HepG2 (cell line): Measurements from ENCODE around the gene UBAC2. TPM values are rescaled to one million over a fixed set of nuclear protein-coding genes. Genes with fewer than 3 reads are reported as not detected.

Experiments used
- ATAC-seq: fragments of 200-7000 bp; cut with Tn5 transposase; 3 replicates; pipeline ENCODE4 v1.9.1; 2020; ENCODE audit warnings: mild to moderate bottlenecking, moderate library complexity
- BruUV-seq: library from RNA; stranded (reverse); fragments of 400-500 nt; replicated peaks from 2 replicates; lab custom pipeline; 2021; lab: Mats Ljungman, UMichigan
- CTCF ChIA-PET: fragments of 300-600 bp; formaldehyde crosslinking; extraction: SDS; loops from one replicate; lab custom pipeline; 2021; ENCODE audit warnings: low total read pairs, inconsistent platforms, low intra/inter-chr PET ratio; lab: Yijun Ruan, JAX
- POLR2A ChIA-PET: fragments of 350-600 bp; sonication (Branson Sonifier 250); formaldehyde crosslinking; loops from one replicate; lab custom pipeline; 2020; ENCODE audit warnings: antibody characterized with exemption, inconsistent platforms; lab: Yijun Ruan, JAX
- DNase-seq: peaks from one replicate; pipeline ENCODE4 v3.0.0-alpha.2; 2015; ENCODE audit warnings: low spot score
- FAIRE-seq: peaks from 3 replicates; lab custom pipeline; 2011; peaks lifted over from hg19 to GRCh38; lab: Jason Lieb, UNC
- H2AFZ ChIP-seq: one replicate; pipeline ENCODE4 v1.6.1; 2011; ENCODE audit warnings: low read length, inconsistent platforms
- H3K27ac ChIP-seq: fragments of 300-600 bp; 3 replicates; pipeline ENCODE4 v1.8.0; 2011; ENCODE audit warnings: mixed run types, mild to moderate bottlenecking, mixed read lengths, low read length, inconsistent platforms; ENCODE audit not compliant: insufficient read depth; ENCODE audit errors: extremely low read length
- H3K27me3 ChIP-seq, 2 experiments: fragments of 200-600 bp in 1 of 2; 2 replicates in 1 of 2; 3 replicates in 1 of 2; pipeline versions ENCODE4 v1.6.0 to v1.8.0; 2011; ENCODE audit warnings: low read length in 2 of 2, mild to moderate bottlenecking in 2 of 2, moderate library complexity in 2 of 2, inconsistent platforms in 1 of 2; ENCODE audit not compliant: insufficient read depth in 2 of 2, control insufficient read depth in 1 of 2
- H3K36me3 ChIP-seq, 2 experiments: fragments of 200-600 bp in 1 of 2; replicated peaks in 1 of 2; 2 replicates in 1 of 2; 3 replicates in 1 of 2; pipeline versions ENCODE4 v1.5.1 to v1.8.0; 2011; ENCODE audit warnings: low read length in 2 of 2, inconsistent platforms in 1 of 2; ENCODE audit not compliant: insufficient read depth in 2 of 2, control insufficient read depth in 1 of 2
- H3K4me1 ChIP-seq: 2 replicates; pipeline ENCODE4 v1.5.1; 2012; ENCODE audit warnings: low read length, inconsistent platforms; ENCODE audit not compliant: insufficient read depth
- H3K4me2 ChIP-seq: 2 replicates; pipeline ENCODE4 v1.6.0; 2011; ENCODE audit warnings: low read depth, low read length, inconsistent platforms
- H3K4me3 ChIP-seq, 3 experiments: fragments of 200-600 bp in 1 of 3; sonication (generic), shearing (Covaris generic) in 1 of 3; replicated peaks in 1 of 3; 2 replicates each; pipeline ENCODE4 v1.5.1; 2011 to 2016; ENCODE audit warnings: low read length in 3 of 3, inconsistent platforms in 2 of 3, low read depth in 2 of 3, mild to moderate bottlenecking in 2 of 3, control low read depth in 1 of 3, mixed read lengths in 1 of 3; ENCODE audit not compliant: insufficient read depth in 1 of 3
- H3K79me2 ChIP-seq: one replicate; pipeline ENCODE4 v1.6.1; 2011; ENCODE audit warnings: low read length, inconsistent platforms; ENCODE audit not compliant: insufficient read depth
- H3K9ac ChIP-seq: 2 replicates; pipeline ENCODE4 v1.6.0; 2011; ENCODE audit warnings: mild to moderate bottlenecking, low read depth, low read length, inconsistent platforms; ENCODE audit not compliant: insufficient read depth
- H3K9me3 ChIP-seq: 2 replicates; pipeline ENCODE4 v1.5.1; 2012; ENCODE audit warnings: mild to moderate bottlenecking, low read length
- H4K20me1 ChIP-seq: 2 replicates; pipeline ENCODE4 v1.6.0; 2011; ENCODE audit warnings: inconsistent platforms, mild to moderate bottlenecking, low read length, moderate library complexity; ENCODE audit not compliant: insufficient read depth
- WGBS: methylation state at CpG from one replicate; pipeline ENCODE4 v1.1.6; 2017; ENCODE audit warnings: low lambda C conversion rate; 5-methylcytosine and 5-hydroxymethylcytosine counted together
- in situ Hi-C: cut with HindIII; loops from 2 replicates; pipeline ENCODE4 v1.10.0; 2017; ENCODE audit warnings: low pct_unique_long_range_greater_than_20kb; ENCODE audit not compliant: extremely low pct_ligation_motif_present
- intact Hi-C: fragments of 100-400 bp; cut with micrococcal nuclease; formaldehyde crosslinking; loops from one replicate; pipeline ENCODE4 v1.10.0; 2022; ENCODE audit not compliant: unreplicated experiment
- polyA plus RNA-seq, 8 experiments: library from polyadenylated mRNA; depleted of rRNA in 3 of 8; stranded (reverse) in 7 of 8; unstranded in 1 of 8; fragments of >200 nt; fragmentation: Illumina TruSeq in 4 of 8; extraction: Trizol in 4 of 8; gene quantifications; 2 replicates each; pipeline versions ENCODE4 v1.2.1 to v1.2.3, GENCODE V29; 2011 to 2016; ENCODE audit warnings: low read depth in 4 of 8, missing spikeins in 1 of 8, mixed read lengths in 1 of 8; ENCODE audit not compliant: insufficient read depth in 1 of 8
- total RNA-seq, 5 experiments: library from RNA; depleted of rRNA; stranded (reverse); fragments of >200 nt; fragmentation: Illumina TruSeq; extraction: Trizol; gene quantifications; 2 replicates each; pipeline ENCODE4 v1.2.3, GENCODE V29; 2016; ENCODE audit warnings: low read depth in 1 of 5
- TF ChIP-seq, protein P1 (sequence below), 2 experiments: sonication (generic) in 1 of 2; formaldehyde crosslinking in 1 of 2; IDR thresholded peaks; 2 replicates each; pipeline versions ENCODE4 v1.6.1 to v1.9.0; 2014 to 2022; ENCODE audit warnings: antibody characterized with exemption in 1 of 2, borderline replicate concordance in 1 of 2, inconsistent platforms in 1 of 2, low read depth in 1 of 2, missing genetic modification reagents in 1 of 2
- TF ChIP-seq, protein P2 (sequence below): sonication (generic); formaldehyde crosslinking; conservative IDR thresholded peaks from 2 replicates; pipeline ENCODE4 v1.4.0; 2020; ENCODE audit warnings: missing genetic modification reagents

UBAC2 gene
- total and polyA plus RNA-seq, 2 of the 13 experiments (the other 11 are each of a cell fraction or from before 2014, with no cell fraction given), result 61.3 to 80.8 TPM

DNA sequence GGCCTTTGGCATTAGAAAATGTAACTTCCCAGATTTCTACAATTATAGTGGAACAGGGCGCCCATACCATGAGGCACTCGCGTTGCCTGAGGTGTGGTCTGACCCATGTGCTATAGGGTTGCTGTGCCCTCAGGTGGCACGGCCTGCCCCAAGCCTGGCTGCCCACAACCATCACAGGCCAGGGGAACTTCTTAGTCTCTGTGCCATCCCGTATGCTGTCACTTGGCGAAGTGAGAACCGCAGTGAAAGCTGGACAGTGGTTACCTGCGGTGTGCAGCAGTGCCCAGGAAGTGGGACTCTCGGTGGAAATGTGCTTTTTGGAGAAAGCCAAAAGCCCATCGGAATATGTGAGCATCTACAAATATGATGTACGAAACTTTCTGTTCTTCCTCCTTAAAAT is 194.8 kb downstream of the UBAC2 start:
- 67% methylated on average over 11 of the region's 11 CpGs for WGBS
- DNase-seq, result no peak
- intact Hi-C loops, result no loop called here
- ChIA-PET POLR2A (no interaction called here), CTCF (no interaction called here)
- Histone ChIP-seq H4K20me1 (no peaks in the 10 kb centered on the region), H3K9ac (no peak overlapping the region), H3K79me2 (no peaks in the 10 kb centered on the region), H3K4me2 (no peak overlapping the region), H3K4me1 (no peaks in the 10 kb centered on the region; the same call in 1 of the 2 replicates), H3K9me3 (no peaks in the 10 kb centered on the region), H3K27ac (no peak overlapping the region), H2AFZ (no peak overlapping the region), H3K36me3 (no peaks in the 10 kb centered on the region), H3K27me3 (peaks cover 0 to 10% of the 10 kb centered on the region in 2 experiments; a peak in 2 of 5 replicates)
- no peak for ATAC-seq
- in situ Hi-C loops, result no loop called here
- BruUV-seq, result no TSS peak
- TF ChIP-seq, protein P1, sequence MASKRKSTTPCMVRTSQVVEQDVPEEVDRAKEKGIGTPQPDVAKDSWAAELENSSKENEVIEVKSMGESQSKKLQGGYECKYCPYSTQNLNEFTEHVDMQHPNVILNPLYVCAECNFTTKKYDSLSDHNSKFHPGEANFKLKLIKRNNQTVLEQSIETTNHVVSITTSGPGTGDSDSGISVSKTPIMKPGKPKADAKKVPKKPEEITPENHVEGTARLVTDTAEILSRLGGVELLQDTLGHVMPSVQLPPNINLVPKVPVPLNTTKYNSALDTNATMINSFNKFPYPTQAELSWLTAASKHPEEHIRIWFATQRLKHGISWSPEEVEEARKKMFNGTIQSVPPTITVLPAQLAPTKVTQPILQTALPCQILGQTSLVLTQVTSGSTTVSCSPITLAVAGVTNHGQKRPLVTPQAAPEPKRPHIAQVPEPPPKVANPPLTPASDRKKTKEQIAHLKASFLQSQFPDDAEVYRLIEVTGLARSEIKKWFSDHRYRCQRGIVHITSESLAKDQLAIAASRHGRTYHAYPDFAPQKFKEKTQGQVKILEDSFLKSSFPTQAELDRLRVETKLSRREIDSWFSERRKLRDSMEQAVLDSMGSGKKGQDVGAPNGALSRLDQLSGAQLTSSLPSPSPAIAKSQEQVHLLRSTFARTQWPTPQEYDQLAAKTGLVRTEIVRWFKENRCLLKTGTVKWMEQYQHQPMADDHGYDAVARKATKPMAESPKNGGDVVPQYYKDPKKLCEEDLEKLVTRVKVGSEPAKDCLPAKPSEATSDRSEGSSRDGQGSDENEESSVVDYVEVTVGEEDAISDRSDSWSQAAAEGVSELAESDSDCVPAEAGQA (IDR thresholded peaks at IDR 0.05; ENCODE audit: low read depth), result no peak
- TF ChIP-seq, protein P1 (CRISPR knock-in tag; IDR thresholded peaks at IDR 0.05; ENCODE audit: borderline replicate concordance), result no peak
- TF ChIP-seq, protein P2, sequence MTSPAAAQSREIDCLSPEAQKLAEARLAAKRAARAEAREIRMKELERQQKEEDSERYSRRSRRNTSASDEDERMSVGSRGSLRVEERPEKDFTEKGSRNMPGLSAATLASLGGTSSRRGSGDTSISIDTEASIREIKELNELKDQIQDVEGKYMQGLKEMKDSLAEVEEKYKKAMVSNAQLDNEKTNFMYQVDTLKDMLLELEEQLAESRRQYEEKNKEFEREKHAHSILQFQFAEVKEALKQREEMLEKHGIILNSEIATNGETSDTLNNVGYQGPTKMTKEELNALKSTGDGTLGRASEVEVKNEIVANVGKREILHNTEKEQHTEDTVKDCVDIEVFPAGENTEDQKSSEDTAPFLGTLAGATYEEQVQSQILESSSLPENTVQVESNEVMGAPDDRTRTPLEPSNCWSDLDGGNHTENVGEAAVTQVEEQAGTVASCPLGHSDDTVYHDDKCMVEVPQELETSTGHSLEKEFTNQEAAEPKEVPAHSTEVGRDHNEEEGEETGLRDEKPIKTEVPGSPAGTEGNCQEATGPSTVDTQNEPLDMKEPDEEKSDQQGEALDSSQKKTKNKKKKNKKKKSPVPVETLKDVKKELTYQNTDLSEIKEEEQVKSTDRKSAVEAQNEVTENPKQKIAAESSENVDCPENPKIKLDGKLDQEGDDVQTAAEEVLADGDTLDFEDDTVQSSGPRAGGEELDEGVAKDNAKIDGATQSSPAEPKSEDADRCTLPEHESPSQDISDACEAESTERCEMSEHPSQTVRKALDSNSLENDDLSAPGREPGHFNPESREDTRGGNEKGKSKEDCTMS, result no peak
- TF ChIP-seq, all 625 proteins: peak for 0
- no peak overlapping the region for H3K4me3 ChIP-seq
- FAIRE-seq, result no peak
